Stimulated activated CD8-positive, alpha-beta memory T cell treated with anti-CD3 and anti-CD28 coated beads, Interleukin-4, amount 100 ng/mL, for 24 hours (primary cell): ENCODE results near the gene PRSS16.
"Not testable (repeated sequence)": the region's sequence is repeated elsewhere in the genome, so short reads cannot be mapped to it uniquely, and the experiment has no call there.

Source experiments
- DNase-seq: peaks from one replicate; pipeline ENCODE4 v3.0.0-alpha.2; 2020; ENCODE audit warnings: low read depth

Gene PRSS16

DNA sequence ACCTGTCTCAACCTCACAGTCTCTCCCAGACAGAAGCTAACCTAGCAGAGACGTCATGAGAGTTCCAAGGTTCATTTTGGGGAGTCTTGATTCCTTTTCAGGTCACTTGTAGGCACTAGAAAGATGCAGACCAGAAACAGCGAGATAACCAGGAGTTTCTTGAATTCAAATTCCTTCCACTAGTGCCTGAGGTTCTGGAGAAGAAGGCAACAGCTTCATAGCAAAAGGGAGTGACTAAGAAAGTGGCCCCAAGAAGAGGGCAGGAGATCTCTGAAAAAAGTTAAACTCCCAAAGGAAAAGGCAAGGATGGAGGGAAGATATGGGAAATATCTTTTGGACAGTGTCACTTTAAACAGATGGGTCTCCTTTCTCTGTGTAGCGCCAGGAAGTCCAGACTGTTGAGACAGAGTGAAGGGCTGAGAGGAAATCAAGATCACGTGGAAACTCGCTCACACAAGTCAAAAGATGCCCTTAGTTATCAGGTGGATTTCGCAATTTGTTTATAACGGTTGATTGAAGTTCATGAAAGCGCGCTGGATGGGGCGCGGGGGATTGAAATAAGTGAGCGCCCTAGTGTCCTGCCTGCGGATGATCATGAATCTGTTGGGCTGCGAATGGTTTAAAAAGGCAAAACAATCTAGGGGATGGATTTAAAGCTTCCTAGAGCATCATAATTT, 4.8 kb upstream of the PRSS16 start:
- no peak for DNase-seq

DNA sequence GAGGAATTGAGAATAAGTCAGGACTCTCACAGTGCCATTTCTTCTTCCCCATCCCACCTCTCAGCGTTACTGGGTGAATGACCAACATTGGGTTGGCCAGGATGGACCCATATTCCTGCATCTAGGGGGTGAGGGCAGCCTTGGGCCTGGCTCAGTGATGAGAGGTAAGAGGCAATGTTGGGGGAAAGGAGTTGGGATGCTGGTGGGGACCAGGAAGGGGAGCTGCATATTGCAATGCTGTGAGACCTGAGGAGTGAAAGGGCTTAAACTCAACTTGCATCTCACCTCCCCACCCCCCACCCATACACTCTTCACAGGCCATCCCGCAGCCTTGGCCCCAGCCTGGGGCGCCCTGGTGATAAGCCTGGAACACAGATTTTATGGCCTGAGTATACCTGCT, 1.3 kb downstream of the PRSS16 start:
- no peak for DNase-seq

DNA sequence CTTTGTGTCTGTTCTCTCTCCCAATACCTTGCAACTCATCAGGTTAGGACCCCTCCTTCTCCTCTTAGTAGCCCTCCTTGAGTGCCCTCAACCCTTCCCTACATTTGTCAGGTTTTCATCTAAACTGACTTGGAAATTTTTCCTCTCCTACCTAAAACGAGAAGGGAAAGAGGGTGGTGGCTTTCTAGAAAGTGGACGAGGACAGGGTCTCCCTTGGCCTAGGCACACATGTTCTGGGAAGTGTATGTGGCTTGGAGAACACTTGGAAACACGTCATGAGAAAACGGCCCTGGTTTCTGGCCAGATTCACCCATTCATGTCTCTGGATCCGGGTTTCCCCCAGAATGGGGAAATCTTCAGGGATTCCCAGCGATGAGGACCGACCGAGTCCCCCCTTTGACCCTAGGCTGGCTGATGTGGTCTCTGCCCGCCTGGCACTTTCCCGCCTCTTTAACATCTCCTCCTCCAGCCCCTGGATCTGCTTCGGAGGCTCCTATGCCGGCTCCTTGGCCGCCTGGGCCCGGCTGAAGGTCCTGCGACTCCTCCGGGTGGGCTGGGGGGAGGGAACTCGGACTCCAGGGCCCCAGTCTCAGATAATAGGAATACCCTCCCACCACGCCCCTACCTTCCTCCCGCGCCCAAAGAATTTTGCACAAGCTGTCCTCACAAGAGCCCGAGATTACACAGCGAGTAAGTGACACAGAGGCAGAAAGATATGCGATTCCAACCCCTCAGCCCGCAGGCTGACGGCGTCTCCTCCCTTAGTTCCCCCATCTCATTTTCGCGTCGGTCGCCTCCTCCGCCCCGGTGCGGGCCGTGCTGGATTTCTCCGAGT, 3.0 kb downstream of the PRSS16 start:
- no peak for DNase-seq

DNA sequence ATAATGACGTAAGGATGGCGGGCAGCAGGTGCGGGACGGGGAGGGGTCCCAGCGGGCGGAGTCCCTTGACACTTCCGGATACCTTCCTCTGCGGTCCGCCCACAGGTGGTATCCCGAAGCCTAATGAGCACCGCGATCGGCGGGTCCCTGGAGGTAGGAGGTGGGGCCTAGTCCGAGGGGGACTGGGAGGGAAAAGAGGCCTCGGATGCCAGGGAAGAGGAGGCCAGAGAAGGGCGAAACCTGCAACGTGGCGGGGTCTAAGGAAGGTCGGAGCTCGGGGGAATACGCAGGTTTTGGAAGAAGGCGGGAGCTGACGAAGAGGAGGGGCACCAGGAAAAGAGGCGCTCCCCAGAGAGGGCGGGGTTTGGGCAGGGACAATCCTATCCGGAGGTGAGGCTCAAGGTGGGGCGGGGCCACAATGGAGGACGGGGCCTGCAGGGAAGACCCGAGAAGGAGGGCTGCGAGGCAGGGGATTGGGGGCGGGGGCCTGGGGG, 3.7 kb downstream of the PRSS16 start:
- peak; percentile 62 for DNase-seq

DNA sequence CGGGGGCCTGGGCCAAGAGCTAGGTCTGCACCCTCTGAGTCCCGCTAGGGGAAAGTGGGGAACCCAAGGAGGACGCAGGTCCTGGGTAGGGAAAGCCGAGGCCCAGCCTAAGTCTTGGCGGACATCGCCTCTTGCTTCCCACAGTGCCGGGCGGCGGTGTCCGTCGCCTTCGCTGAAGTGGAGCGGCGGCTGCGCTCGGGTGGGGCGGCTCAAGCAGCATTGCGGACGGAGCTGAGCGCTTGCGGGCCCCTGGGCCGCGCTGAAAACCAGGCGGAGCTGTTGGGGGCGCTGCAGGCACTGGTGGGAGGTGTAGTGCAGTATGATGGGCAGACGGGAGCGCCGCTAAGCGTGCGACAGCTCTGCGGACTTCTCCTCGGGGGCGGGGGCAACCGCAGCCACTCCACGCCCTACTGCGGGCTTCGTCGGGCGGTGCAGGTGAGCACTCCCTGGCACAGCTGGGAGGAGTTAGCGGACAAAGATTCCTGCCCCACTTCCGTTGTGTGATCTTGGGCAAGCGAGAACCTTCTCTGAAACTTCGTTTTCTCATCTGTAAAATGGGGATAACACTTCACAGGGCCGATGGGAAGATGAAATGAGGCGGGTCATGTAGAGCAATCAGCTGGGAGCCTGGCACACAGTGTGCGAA, 4.2 kb downstream of the PRSS16 start:
- peak; percentile 62 for DNase-seq

DNA sequence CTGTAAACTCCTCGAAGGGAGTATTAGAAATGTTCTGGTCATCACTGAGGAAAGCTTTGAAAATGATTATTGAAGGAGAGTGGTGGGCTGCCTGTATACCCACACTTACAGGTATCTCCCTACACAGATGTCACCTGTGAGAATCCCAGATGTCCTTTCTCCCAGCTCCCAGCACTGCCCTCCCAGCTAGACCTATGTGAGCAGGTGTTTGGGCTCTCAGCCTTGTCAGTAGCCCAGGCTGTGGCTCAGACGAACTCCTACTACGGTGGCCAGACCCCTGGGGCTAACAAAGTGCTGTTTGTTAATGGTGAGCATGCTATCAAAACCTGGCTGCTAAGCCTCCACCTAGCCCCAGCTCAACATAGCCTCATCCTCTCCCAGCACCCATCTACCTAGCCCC, 7.1 kb downstream of the PRSS16 start:
- no peak for DNase-seq

DNA sequence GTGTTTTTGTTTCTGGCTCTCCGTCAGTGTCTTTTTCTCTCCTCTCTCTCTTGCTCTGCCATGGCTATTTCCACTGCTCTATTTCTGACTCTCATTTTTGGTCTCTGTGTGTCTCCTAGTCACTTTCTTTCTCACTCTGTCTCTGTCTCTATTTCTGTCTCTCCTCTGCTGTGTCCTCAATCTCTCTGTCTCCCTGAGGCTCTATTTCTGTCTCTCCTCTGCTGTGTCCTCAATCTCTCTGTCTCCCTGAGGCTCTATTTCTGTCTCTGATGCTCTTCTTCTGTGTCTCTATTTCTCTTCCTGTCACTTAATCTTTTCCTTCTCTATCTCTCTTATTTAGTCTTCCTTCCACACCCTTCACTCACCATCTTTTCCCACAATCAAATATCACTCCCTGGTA, 8.4 kb downstream of the PRSS16 start:
- DNase-seq, result no peak

DNA sequence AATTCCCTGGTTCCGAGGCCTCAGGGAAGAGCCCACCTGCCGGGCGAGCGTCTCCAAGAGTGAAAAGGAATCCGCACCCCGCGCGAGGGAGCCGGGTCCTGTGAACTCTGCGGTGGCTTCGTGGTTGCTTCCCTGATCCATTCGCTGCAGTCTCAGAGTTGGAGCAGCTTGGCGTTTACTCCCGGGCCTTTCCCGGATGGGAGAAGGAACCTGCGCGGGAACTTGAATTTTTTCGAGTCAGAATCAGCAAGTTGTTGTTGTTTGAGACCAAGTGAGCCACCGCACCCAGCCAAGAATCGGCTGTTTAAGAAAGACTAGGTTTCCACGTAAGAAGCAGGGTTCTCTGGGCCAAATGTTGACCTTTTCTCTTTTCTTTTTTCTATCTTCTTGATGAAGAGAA, 12.9 kb downstream of the PRSS16 start:
- no peak for DNase-seq

DNA sequence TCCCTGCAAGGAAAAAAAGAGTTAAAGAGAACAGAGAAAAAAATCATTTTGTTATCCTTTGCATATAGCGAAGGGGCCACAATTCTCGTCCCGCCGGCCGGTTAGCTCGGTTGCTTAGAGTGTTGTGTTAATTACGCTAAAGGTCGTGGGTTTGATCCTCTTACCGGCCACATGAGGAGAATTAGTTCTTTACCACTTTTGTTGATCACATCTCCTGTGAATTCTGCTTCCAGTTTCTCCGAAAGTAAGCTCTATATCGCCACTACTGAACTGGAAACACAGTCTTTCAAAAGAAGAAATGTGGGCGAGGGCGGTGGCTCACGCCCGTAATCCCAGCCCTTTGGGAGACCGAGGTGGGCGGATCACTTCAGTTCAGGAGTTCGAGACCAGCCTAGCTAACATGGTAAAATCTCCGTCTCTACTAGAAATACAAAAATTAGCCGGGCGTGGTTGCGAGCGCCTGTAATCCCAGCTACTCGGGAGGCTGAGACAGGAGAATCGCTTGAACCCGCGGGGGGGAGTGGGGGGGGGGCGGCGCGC, 13.4 kb downstream of the PRSS16 start:
- DNase-seq, result no peak

DNA sequence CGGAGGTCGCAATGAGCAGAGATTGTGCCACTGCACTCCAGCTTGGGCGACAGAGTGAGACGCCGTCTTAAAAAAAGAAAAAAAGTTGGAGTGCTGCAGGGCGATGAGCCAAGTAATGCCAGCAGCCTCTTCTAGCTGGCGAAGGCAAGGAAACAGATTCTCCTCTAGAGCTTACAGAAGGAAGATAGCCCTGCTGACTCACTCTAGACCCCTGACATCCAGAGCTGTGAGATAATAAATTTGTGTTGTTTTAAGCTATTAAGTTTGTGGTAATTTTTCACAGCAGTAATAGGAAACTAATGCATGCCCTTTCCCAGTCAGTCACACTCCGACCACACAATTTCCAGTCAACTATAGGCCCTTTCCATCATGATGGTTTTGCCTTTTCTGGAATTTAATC, 16.4 kb downstream of the PRSS16 start:
- DNase-seq, result no peak

DNA sequence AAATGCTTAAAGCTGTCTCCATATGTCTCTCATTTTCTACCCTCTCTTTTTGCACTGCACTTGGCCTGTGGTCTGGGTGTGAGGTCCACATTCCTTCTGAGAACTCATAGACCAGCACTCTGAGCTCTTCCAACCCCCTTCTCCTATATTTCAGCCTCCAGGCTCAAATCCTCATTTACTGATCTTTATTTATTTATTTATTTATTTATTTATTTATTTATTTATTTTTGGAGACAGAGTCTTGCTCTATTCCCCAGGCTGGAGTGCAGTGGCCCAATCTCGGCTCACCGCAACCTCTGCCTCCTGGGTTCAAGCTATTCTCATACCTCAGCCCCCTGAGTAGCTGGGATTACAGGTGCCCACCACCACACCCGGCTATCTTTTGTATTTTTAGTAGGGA, 19.5 kb downstream of the PRSS16 start:
- DNase-seq, result not testable (repeated sequence)

DNA sequence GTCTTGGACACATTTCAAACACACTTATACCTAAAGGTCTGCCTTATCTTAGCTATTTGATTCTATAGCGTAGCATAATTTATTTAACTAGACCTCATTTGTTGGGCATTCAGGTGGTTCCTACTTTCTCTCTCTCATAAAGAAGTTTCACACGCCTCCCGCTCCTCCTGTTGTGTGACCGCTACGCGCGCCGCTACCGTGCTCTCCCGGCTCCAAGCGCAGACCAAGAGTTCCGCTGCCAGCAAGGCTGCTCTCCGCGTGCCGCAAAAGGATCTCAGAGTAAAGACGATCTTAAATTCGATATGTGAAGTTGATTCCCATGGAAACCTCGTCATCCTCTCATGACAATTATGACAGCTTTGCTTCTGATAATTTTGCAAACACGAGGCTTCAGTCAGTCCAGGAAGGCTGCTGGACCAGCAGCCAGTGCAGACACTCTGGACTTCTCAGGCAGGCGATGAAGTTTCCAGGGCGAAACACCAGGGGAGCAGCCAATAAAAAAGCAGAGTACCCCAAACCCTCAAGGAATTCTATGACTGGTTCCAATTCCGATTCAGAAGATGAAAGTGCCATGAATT, 20.4 kb downstream of the PRSS16 start:
- DNase-seq, result no peak

DNA sequence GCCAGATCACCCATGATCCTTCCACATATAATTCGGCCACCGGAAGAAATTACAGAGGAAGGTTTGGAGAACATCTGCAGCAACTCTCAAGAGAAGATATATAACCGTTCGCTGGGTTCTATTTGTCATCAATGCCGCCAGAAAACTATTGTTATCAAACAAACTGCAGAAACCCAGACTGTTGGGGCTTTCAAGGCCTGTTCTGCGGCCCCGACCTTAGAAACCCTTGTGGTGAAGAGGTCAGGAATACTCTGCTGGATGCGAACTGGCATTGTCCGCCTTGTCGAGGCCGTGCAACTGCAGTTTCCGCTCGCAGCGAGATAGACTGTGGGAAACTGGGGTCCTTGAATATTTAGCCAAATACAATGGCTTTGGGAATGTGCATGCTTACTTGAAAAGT, 21.3 kb downstream of the PRSS16 start:
- no peak for DNase-seq

DNA sequence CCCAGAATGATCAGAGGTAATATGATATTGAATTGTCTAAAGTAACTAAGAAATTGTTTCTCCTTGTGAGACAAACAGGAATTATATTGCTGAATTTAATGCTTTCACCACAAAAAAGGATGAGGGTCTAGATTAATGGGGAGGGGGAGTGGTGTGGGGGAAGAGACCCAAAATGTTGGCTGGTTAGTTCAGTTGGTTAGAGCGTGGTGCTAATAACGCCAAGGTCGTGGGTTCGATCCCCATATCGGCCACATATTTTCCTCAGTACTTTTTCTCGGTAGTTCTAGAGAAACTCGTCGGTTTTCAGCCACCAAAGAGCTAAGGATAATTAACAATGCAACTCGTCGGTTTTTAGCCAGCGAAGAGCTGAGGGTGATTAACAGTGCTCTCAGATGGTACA, 26.3 kb downstream of the PRSS16 start:
- DNase-seq, result no peak

DNA sequence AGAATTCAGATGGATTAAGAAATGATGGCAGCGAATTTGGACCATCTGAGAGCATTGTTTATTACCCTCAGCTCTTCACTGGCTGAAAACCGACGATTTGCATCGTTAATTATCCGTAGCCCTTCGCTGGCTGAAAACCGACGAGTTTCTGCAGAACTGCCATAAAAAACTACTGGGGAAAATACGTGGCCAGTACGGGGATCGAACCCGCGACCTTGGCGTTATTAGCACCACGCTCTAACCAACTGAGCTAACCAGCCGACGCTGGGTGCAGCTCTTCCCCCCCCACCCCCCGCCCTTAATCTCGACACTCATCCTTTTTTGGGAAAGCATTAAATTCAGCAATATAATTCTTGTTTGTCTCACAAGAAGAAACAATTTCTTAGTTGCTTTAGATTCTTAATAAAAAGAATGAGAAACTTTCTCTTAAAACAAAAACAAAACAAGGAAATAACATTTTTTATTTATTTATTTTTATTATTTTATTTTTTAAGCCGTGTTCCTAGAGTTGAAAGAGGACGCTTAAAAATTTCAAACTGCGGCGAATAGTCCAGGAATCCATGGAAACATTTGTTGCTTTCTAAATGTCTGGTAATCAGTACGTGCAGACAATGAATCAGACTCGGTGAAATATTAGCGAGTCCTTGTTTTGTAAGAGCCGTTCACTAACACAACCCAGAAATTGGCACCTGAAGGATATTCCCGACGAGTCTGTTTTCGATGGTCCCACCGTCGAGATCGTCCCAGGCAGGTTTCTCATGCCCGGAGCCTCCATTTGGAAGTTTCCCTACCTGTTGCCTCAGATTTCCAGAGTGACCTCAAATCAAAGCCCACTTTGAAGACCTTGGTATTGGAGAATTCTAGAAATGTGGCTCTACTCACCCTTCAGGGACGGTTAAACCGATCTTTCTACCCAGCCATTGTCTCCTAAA, 27.8 kb downstream of the PRSS16 start:
- peak; percentile 13 for DNase-seq

DNA sequence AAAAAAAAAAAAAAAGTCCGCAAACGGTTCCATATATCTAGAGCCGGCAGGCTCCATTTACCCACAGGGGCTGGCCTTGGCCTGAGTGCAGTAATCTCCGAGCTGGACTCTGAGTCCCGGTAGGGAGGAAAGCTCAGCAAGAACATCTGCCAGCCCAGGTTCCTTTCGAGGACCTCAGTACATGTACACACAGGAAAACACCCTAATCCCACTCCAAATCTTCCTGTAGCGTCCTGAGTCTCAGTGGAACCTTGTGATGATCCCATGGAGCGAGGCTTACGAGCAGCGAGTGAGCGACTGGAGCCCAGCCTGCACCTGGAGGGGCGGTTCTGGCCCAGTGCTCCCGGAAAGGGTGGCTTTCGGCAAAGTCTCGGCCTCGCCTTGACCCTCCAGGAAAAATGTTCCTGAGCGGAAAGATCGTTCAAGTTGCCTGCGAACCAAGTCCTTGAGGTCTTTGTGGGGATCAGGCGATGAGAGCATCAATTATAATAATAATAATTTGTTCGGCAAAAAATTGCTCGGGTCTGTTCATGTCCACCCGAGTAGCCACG, 32.1 kb downstream of the PRSS16 start:
- no peak for DNase-seq

DNA sequence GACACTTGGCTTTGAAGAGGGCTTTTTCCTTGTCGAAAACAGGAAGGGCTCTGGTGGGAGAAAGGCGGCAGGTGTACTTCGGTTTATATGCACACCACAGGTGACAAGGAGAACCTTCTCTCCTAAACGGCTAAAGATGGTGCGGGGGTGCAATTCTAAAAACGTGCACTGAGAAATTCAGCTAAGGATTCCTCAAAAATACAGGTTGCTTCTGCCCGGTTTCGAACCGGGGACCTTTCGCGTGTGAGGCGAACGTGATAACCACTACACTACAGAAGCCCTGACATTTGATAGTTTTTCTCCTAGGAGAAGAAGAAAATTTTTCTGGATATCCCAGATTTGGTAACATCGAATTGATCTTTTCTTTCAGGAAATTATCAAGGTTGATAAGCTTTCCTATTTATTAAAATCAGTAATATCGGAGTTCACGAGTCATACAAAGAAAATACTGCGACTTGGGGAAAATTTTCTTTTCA, 32.6 kb downstream of the PRSS16 start:
- DNase-seq, result peak; percentile 3

DNA sequence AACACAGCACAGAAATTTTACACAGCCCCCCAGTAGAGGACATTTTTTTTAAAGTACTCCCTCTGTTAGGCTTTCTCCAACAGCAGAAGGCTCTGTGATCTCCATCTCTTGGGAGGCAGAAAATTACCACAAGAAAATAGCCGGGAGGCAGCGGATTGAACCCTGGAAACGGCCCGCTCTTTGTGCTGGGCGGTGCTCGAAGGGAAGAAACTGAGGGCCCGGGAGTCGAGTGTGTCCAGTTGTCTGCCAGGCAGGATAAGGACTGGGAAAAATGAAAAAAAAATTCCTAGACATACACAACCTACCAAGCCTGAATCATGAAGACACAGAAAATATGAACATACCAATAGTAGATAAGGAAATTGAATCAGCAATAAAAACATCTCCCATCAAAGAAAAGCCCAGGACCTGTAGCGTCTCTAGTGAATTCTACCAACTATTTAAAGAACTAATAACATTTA, 33.1 kb downstream of the PRSS16 start:
- no peak for DNase-seq

DNA sequence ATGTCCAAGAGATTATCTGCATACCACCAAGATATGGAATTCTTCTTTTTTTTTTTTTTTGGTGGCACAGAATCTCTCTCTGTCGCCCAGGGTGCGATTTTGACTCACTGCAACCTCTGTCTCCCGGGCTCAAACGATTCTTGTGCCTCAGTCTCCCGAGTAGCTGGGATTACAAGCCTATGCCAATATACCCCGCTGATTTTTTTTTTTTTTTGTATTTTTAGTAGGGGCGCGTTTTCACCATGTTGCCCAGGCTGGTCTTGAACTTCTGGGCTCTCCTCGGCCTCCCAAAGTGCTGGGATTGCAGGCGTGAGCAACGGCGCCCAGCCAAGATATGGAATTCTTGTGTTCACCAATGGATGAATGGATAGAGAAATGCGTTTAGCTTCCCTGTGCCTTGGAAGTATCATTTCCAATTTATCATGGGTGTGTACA, 33.6 kb downstream of the PRSS16 start:
- no peak for DNase-seq

DNA sequence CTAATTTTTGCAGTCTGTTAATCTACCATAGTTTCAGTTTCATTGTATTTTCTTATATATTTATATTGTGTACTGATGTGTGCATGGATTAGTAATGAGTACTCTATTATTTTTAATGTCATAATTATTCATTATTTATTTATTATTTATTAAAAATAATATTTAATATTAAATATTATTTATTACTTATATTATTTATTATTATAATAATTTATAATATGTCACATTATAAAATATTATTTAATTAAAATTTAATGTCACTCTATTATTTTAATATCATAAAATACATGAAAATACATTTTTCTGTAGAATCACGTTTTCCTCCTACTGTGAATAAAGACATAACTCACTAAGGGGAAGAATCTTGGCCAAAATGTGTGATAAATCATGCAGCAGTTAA, 34.1 kb downstream of the PRSS16 start:
- DNase-seq, result no peak

DNA sequence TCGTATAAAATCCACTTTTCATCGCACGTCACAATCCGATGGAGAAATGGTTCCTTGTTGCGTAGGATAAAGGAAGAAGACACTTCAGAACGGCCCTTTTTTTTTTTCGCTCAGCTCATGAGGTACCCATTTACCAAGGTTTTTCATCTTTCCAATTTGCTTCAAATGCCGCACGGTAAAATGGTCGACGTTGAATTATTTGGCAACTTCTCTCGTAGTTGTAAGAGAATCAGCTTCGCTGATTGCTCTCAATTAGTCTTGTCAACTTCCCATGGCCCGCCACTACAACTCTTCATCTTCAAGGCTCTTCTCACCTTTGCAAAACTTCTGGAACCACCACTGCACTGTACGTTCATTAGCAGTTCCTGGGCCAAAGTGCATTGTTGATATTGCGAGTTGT, 35.8 kb downstream of the PRSS16 start:
- no peak for DNase-seq
